Measurements from ENCODE around the gene MARK1. TPM values are rescaled to one million over a fixed set of nuclear protein-coding genes. Genes with fewer than 3 reads are reported as not detected.

Gene MARK1
- total RNA-seq, 1 experiment from 2014 or later, result 17.8 TPM

- H2BK120ac ChIP-seq (ENCODE audit: low read depth, low read length, poor library complexity, severe bottlenecking), result no peak overlapping the region
- H3K4ac ChIP-seq (ENCODE audit: low read depth, low read length), result no peak overlapping the region
- Mint-ChIP-seq H3K36me3 (ENCODE audit: insufficient read depth in 1 of 3, low read depth in 3 of 3) (peaks cover 0 to 4% (median 3%) of the 10 kb centered on the region in 3 experiments; a peak in 3 of 7 replicates), H3K27me3 (ENCODE audit: low read depth) (no peaks in the 10 kb centered on the region), H3K4me1 (peaks cover 6 to 11% of the 10 kb centered on the region in 2 experiments), H3K4me3 (no peak overlapping the region), H3K27ac (no peak overlapping the region), H3K9me3 (no peaks in the 10 kb centered on the region)
- H3K56ac ChIP-seq (ENCODE audit: insufficient read length, low read depth, low read length), result no peak overlapping the region
- H2BK12ac ChIP-seq (ENCODE audit: insufficient read length, low read depth, low read length), result no peak overlapping the region
- H3K27me3 ChIP-seq (ENCODE audit: insufficient read depth, low read length), result no peaks in the 10 kb centered on the region
- no peaks in the 10 kb centered on the region for H3K23me2 ChIP-seq (ENCODE audit: insufficient read length, low read depth, low read length, poor library complexity, severe bottlenecking)
- H4K91ac ChIP-seq (ENCODE audit: insufficient read length, low read depth, low read length), result no peak overlapping the region
- no peak overlapping the region for H3K27ac ChIP-seq (ENCODE audit: insufficient read length, low read depth, low read length)
- H3K14ac ChIP-seq (ENCODE audit: insufficient read depth, low read length), result no peak overlapping the region
- DNase-seq, result no peak
- no peak overlapping the region for H3T11ph ChIP-seq (ENCODE audit: low read length)
- no peak overlapping the region for H2BK20ac ChIP-seq (ENCODE audit: low read depth, low read length, poor library complexity, severe bottlenecking)
- H3K4me1 ChIP-seq (ENCODE audit: insufficient read depth, low read length), result no peaks in the 10 kb centered on the region
- no peak overlapping the region for H2BK5ac ChIP-seq (ENCODE audit: insufficient read length, low read length)
- no peaks in the 10 kb centered on the region for H3K9me3 ChIP-seq (ENCODE audit: control insufficient read depth, low read depth, low read length)
- no peak overlapping the region for H2BK15ac ChIP-seq (ENCODE audit: low read depth, low read length)
- H4K8ac ChIP-seq (replicated peaks; ENCODE audit: insufficient read length, low read depth, low read length), result no peak overlapping the region
- H3K23ac ChIP-seq (ENCODE audit: insufficient read length, low read depth, low read length), result no peak overlapping the region
- H4K20me1 ChIP-seq (ENCODE audit: control insufficient read depth, insufficient read depth, insufficient read length), result no peaks in the 10 kb centered on the region
- no peak overlapping the region for H2AFZ ChIP-seq (ENCODE audit: low read length)
- H3K79me2 ChIP-seq (ENCODE audit: insufficient read depth, low read length), result peaks cover 18% of the 10 kb centered on the region; the same call in 1 of the 2 replicates
- no peak overlapping the region for H3K18ac ChIP-seq (ENCODE audit: insufficient read length, low read depth, low read length)
- H4K5ac ChIP-seq (ENCODE audit: insufficient read length, low read depth, low read length), result no peak overlapping the region
- H3K79me1 ChIP-seq (ENCODE audit: insufficient read depth, low read depth, low read length, poor library complexity, severe bottlenecking), result peaks cover 12% of the 10 kb centered on the region
- no peak overlapping the region for H2AK5ac ChIP-seq (ENCODE audit: insufficient read length, low read length)
- no CpG with 5 or more reads among the region's 1 CpG for WGBS (ENCODE audit: extremely low coverage, insufficient read length, low lambda C conversion rate)
- TF ChIP-seq CTCF (conservative IDR thresholded peaks at IDR 0.05), result no peak
- H3K9ac ChIP-seq (ENCODE audit: extremely low read depth, insufficient read length, low read length), result no peak overlapping the region
- H3K4me2 ChIP-seq (ENCODE audit: insufficient read depth, insufficient read length, low read length), result no peak overlapping the region
These were observed 24.8 kb downstream of the MARK1 start for GRCh38 chr1:220552672-220553260.
